Loucy (cell line): ENCODE results near the gene RSPRY1.

Source experiments
- H2AFZ ChIP-seq: fragments of 200-600 bp; sonication (generic); 2 replicates; pipeline ENCODE4 v1.6.0; 2016; ENCODE audit warnings: antibody characterized with exemption, mild to moderate bottlenecking, low read length, moderate library complexity
- H3F3A ChIP-seq: fragments of 200-600 bp; 2 replicates; pipeline ENCODE4 v1.6.0; 2016; ENCODE audit warnings: antibody characterized with exemption, low read depth, mild to moderate bottlenecking
- H3K27me3 ChIP-seq: fragments of 200-600 bp; sonication (generic); 2 replicates; pipeline ENCODE4 v1.6.1; 2014; ENCODE audit warnings: low read length, mild to moderate bottlenecking; ENCODE audit not compliant: insufficient read depth, poor library complexity, severe bottlenecking
- H3K36me3 ChIP-seq: fragments of 200-600 bp; sonication (generic); 2 replicates; pipeline ENCODE4 v1.6.1; 2016; ENCODE audit warnings: low read length; ENCODE audit not compliant: insufficient read depth
- H3K4me1 ChIP-seq: fragments of 200-600 bp; sonication (generic); 2 replicates; pipeline ENCODE4 v1.5.1; 2014; ENCODE audit warnings: low read length, mild to moderate bottlenecking; ENCODE audit not compliant: insufficient read depth, poor library complexity, severe bottlenecking
- H3K4me2 ChIP-seq: fragments of 200-600 bp; sonication (generic); 2 replicates; pipeline ENCODE4 v1.6.0; 2014; ENCODE audit warnings: antibody characterized with exemption, low read length, low read depth, mild to moderate bottlenecking; ENCODE audit not compliant: poor library complexity, severe bottlenecking
- H3K4me3 ChIP-seq: fragments of 200-600 bp; sonication (generic); 2 replicates; pipeline ENCODE4 v1.5.1; 2014; ENCODE audit warnings: low read length, mild to moderate bottlenecking, mixed read lengths; ENCODE audit not compliant: poor library complexity, severe bottlenecking
- H3K79me2 ChIP-seq: fragments of 200-600 bp; sonication (generic); 2 replicates; pipeline ENCODE4 v1.6.1; 2014; ENCODE audit warnings: low read length; ENCODE audit not compliant: insufficient read depth
- H3K9ac ChIP-seq: fragments of 200-600 bp; sonication (generic); 2 replicates; pipeline ENCODE4 v1.6.0; 2014; ENCODE audit warnings: mild to moderate bottlenecking, low read depth, low read length, moderate library complexity; ENCODE audit not compliant: poor library complexity, severe bottlenecking
- H3K9me2 ChIP-seq: fragments of 200-600 bp; sonication (generic); replicated peaks from 2 replicates; pipeline ENCODE4 v1.6.1; 2016; ENCODE audit warnings: low read depth, low read length, mixed read lengths
- H3K9me3 ChIP-seq: fragments of 200-600 bp; sonication (generic); 2 replicates; pipeline ENCODE4 v1.6.1; 2014; ENCODE audit warnings: mild to moderate bottlenecking, antibody characterized with exemption, low read length, low read depth; ENCODE audit not compliant: insufficient read depth
- H4K20me1 ChIP-seq: fragments of 200-600 bp; sonication (generic); 2 replicates; pipeline ENCODE4 v1.6.0; 2014; ENCODE audit warnings: antibody characterized with exemption, low read length, mild to moderate bottlenecking; ENCODE audit not compliant: insufficient read depth, poor library complexity, severe bottlenecking
- EZH2phosphoT487 ChIP-seq: fragments of 200-600 bp; IDR thresholded peaks from 2 replicates; pipeline ENCODE4 v1.6.1; 2018; ENCODE audit warnings: antibody characterized with exemption, mild to moderate bottlenecking, moderate library complexity, borderline replicate concordance
- TF ChIP-seq, protein P1 (sequence below): fragments of 200-600 bp; sonication (generic); conservative IDR thresholded peaks from 2 replicates; pipeline ENCODE4 v1.5.1; 2014; ENCODE audit warnings: mild to moderate bottlenecking, antibody characterized with exemption, low read length

Gene RSPRY1

DNA sequence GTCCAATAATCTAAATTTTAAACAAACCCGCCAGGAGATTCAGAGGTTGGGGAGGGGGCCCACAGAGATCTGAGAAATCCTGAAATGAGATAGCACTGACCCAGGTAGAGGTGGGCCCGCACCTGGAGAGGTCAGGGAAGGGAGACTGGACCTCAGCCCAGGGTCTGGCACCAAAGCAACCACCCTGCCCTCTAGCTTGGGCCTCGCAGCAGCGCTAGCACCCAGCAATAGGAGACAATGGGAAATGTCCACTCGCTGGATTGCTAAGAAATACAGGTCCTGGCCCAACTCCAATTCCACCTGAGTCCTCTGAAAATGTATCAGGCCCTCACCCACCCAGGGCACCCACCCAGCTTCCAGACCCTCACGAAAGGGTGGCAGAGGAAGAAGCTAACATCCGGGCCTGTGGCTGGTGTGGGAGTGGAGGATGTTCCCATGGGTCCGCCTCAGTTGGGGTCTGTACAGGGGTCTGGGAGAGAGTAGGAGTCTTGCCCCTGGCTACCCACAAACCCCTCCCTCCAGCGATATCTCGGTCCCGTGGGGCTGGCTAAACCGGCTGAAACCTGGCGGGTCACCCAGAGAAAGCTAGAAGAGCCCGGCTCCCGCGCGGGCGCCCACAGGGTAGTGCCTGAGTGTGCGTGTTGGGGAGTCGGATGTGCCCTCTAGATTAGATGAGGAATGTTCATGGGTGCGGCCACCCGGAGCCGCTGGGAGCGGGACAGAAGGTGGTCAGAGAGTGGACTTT, 97.3 kb downstream of the RSPRY1 start:
- no peak for TF ChIP-seq EZH2phosphoT487
- TF ChIP-seq, protein P1, sequence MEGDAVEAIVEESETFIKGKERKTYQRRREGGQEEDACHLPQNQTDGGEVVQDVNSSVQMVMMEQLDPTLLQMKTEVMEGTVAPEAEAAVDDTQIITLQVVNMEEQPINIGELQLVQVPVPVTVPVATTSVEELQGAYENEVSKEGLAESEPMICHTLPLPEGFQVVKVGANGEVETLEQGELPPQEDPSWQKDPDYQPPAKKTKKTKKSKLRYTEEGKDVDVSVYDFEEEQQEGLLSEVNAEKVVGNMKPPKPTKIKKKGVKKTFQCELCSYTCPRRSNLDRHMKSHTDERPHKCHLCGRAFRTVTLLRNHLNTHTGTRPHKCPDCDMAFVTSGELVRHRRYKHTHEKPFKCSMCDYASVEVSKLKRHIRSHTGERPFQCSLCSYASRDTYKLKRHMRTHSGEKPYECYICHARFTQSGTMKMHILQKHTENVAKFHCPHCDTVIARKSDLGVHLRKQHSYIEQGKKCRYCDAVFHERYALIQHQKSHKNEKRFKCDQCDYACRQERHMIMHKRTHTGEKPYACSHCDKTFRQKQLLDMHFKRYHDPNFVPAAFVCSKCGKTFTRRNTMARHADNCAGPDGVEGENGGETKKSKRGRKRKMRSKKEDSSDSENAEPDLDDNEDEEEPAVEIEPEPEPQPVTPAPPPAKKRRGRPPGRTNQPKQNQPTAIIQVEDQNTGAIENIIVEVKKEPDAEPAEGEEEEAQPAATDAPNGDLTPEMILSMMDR: no peak
- H3K9me2 ChIP-seq: no peaks in the 10 kb centered on the region
- no peak overlapping the region for H3K4me3 ChIP-seq
- H3K27me3 ChIP-seq: peaks cover 14% of the 10 kb centered on the region
- H3K9me3 ChIP-seq: no peaks in the 10 kb centered on the region
- no peak overlapping the region for H2AFZ ChIP-seq
- no peaks in the 10 kb centered on the region for H4K20me1 ChIP-seq
- H3K9ac ChIP-seq: no peak overlapping the region
- no peaks in the 10 kb centered on the region for H3K4me1 ChIP-seq
- H3K36me3 ChIP-seq: no peaks in the 10 kb centered on the region
- no peaks in the 10 kb centered on the region for H3F3A ChIP-seq
- no peak overlapping the region for H3K4me2 ChIP-seq
- no peaks in the 10 kb centered on the region for H3K79me2 ChIP-seq

DNA sequence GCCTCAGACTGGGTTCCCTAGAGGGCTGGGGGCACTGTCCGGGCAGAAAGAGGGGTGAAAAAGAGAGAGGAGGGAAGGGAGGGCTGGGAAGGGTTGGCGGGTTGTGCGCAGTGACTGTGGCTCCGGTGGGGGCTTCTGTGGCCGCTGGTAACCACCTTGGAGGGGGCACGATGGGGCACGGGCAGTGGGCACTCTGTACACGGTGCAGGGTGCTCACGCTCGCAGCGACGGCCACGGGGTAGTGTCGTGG, 97.8 kb downstream of the RSPRY1 start:
- Histone ChIP-seq H3K27me3 (peaks cover 9% of the 10 kb centered on the region), H2AFZ (no peak overlapping the region), H3K4me1 (no peaks in the 10 kb centered on the region), H3K4me3 (no peak overlapping the region), H3K79me2 (no peaks in the 10 kb centered on the region), H3K9me2 (no peaks in the 10 kb centered on the region), H3K9ac (no peak overlapping the region), H4K20me1 (no peaks in the 10 kb centered on the region), H3F3A (no peaks in the 10 kb centered on the region), H3K4me2 (no peak overlapping the region), H3K9me3 (no peaks in the 10 kb centered on the region), H3K36me3 (no peaks in the 10 kb centered on the region)
- TF ChIP-seq, protein P1: no peak
- no peak for TF ChIP-seq EZH2phosphoT487

DNA sequence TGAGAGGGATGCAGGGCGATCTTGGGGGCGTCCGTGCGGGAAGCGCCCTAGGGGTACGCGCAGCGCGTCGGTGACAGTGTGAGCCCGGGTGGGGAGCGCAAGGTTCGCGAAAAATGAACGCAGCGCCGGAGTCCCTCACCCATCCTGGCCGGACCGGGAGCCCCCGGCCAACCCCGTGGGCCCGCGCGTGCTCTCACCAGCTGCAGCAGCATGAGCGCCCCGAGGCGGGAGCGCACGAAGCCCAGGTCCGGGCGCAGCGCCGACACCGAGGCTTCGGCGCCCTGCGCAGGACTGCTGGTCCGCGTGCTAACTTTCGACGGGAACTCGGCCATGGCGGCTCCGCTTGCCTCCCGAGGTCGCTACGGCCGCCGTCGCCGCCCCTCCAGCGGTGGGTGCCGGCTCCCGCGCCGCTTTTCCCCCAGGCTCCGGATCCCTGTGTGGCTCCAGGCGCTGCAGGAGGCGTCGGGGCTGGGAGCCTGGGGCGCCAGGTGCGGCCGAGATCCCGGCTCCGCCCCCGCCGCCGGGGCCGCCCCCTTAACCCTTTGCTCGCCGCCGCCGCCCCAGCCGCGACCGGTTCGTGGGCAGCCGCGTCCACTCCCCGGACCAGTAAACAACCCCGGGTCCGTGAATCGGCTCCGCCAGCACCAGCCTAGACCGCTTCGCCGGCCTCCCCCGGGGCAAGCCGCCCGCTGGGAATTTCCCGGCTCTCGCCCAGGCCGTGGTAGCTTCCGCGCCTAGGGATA, 98.3 kb downstream of the RSPRY1 start, which contains the start of gene PLLP:
PLLP (minus strand) TSS at position 464 of the 743 bp plus-strand sequence; CDS start at position 332, 132 bp downstream.
- H3K4me1 ChIP-seq: no peaks in the 10 kb centered on the region
- H4K20me1 ChIP-seq: no peaks in the 10 kb centered on the region
- no peaks in the 10 kb centered on the region for H3K36me3 ChIP-seq
- no peaks in the 10 kb centered on the region for H3F3A ChIP-seq
- peaks cover 5% of the 10 kb centered on the region for H3K27me3 ChIP-seq
- no peaks in the 10 kb centered on the region for H3K9me2 ChIP-seq
- no peak within 1 kb of the TSS for H2AFZ ChIP-seq
- TF ChIP-seq EZH2phosphoT487: no peak
- TF ChIP-seq, protein P1: no peak
- H3K9me3 ChIP-seq: no peaks in the 10 kb centered on the region
- H3K79me2 ChIP-seq: no peaks in the 10 kb centered on the region
- no peak within 1 kb of the TSS for H3K4me3 ChIP-seq
- no peak within 1 kb of the TSS for H3K4me2 ChIP-seq
- H3K9ac ChIP-seq: no peak within 1 kb of the TSS
